ENCODE measurements around the gene OR8G5.

The OR8G5 gene

GRCh38 chr11:124277207-124277606, 21.0 kb downstream of the OR8G5 start:
- Histone ChIP-seq H3K4me3 (ENCODE audit: low read depth in 1 of 2, low read length in 1 of 2) (no peak overlapping the region), H3K4me1 (ENCODE audit: control insufficient read depth in 1 of 2, insufficient read depth in 1 of 2, low read depth in 1 of 2, low read length in 1 of 2) (no peaks in the 10 kb centered on the region), H3K27ac (no peak overlapping the region), H3K27me3 (no peaks in the 10 kb centered on the region), H3K9me3 (no peaks in the 10 kb centered on the region), H3K36me3 (no peaks in the 10 kb centered on the region)
- no peak for TF ChIP-seq CTCF (IDR thresholded peaks at IDR 0.05)

- H3K36me3 ChIP-seq = no peaks in the 10 kb centered on the region
- H3K4me3 ChIP-seq (ENCODE audit: low read depth in 1 of 2, low read length in 1 of 2) = no peak overlapping the region
- H3K4me1 ChIP-seq (ENCODE audit: control insufficient read depth in 1 of 2, insufficient read depth in 1 of 2, low read depth in 1 of 2, low read length in 1 of 2) = no peaks in the 10 kb centered on the region
- H3K9me3 ChIP-seq = no peaks in the 10 kb centered on the region
- H3K27ac ChIP-seq = no peak overlapping the region
- H3K27me3 ChIP-seq = no peaks in the 10 kb centered on the region
- no peak for TF ChIP-seq CTCF (IDR thresholded peaks at IDR 0.05)
Measured at GRCh38 chr11:124277804-124278203, 21.6 kb downstream of the OR8G5 start.

GRCh38 chr11:124278261-124278660, 22.1 kb downstream of the OR8G5 start:
- Histone ChIP-seq H3K4me1 (ENCODE audit: control insufficient read depth in 1 of 2, insufficient read depth in 1 of 2, low read depth in 1 of 2, low read length in 1 of 2) (no peaks in the 10 kb centered on the region), H3K27ac (no peak overlapping the region), H3K4me3 (ENCODE audit: low read depth in 1 of 2, low read length in 1 of 2) (no peak overlapping the region), H3K27me3 (no peaks in the 10 kb centered on the region), H3K36me3 (no peaks in the 10 kb centered on the region), H3K9me3 (no peaks in the 10 kb centered on the region)
- TF ChIP-seq CTCF (IDR thresholded peaks at IDR 0.05) = no peak

GRCh38 chr11:124285610-124286344, 29.6 kb downstream of the OR8G5 start:
- Histone ChIP-seq H3K27ac (no peak overlapping the region), H3K4me1 (ENCODE audit: control insufficient read depth in 1 of 2, insufficient read depth in 1 of 2, low read depth in 1 of 2, low read length in 1 of 2) (no peaks in the 10 kb centered on the region), H3K4me3 (ENCODE audit: low read depth in 1 of 2, low read length in 1 of 2) (no peak overlapping the region), H3K36me3 (no peaks in the 10 kb centered on the region), H3K9me3 (no peaks in the 10 kb centered on the region), H3K27me3 (no peaks in the 10 kb centered on the region)
- TF ChIP-seq CTCF (IDR thresholded peaks at IDR 0.05) = no peak

GRCh38 chr11:124294687-124295086, 38.5 kb downstream of the OR8G5 start:
- H3K4me3 ChIP-seq (ENCODE audit: low read depth in 1 of 2, low read length in 1 of 2) = no peak overlapping the region
- no peaks in the 10 kb centered on the region for H3K4me1 ChIP-seq (ENCODE audit: control insufficient read depth in 1 of 2, insufficient read depth in 1 of 2, low read depth in 1 of 2, low read length in 1 of 2)
- TF ChIP-seq CTCF (IDR thresholded peaks at IDR 0.05) = no peak

More at GRCh38 chr11:124294687-124295086, 38.5 kb downstream of the OR8G5 start:
- no peak overlapping the region for H3K27ac ChIP-seq
- H3K36me3 ChIP-seq = no peaks in the 10 kb centered on the region
- H3K9me3 ChIP-seq = no peaks in the 10 kb centered on the region
- H3K27me3 ChIP-seq = no peaks in the 10 kb centered on the region

Measured in neutrophil (primary cell).